ENCODE data around the gene NFIX. TPM values are rescaled to one million over a fixed set of nuclear protein-coding genes. Genes with fewer than 3 reads are reported as not detected.
A peak's percentile ranks its signal among the peaks of the same experiment; 100 is the strongest.
"Not testable (repeated sequence)": the region's sequence is repeated elsewhere in the genome, so short reads cannot be mapped to it uniquely, and the experiment has no call there.

Gene NFIX
- total RNA-seq, 2 donors from 2014 or later: 16.9 to 26.7 TPM

GRCh38 chr19:12952488-12953137, 42.7 kb upstream of the NFIX start:
- Histone ChIP-seq H3K36me3 (replicated peaks in 1 of 2; ENCODE audit: insufficient read depth in 1 of 2, low read depth in 2 of 2) (peaks cover 8 to 31% of the 10 kb centered on the region in 2 donors), H3K4me3 (no peak overlapping the region), H3K27me3 (no peaks in the 10 kb centered on the region), H3K4me1 (peaks cover 45% of the 10 kb centered on the region), H3K9me3 (no peaks in the 10 kb centered on the region), H3K27ac (peak overlapping the region in 2 of 4 donors; percentile 10 to 52)
- intact Hi-C loops (cut with DNase I): no loop called here
- ATAC-seq: no peak
- whole genome bisulfite sequencing, 2 donors: 53 to 60% methylated on average over 5 to 12 of the region's 12 CpGs
- no peak for DNase-seq
- TF ChIP-seq CTCF (IDR thresholded peaks at IDR 0.05) (no peak), POLR2A (IDR thresholded peaks at IDR 0.05) (no peak)

GRCh38 chr19:12953138-12953798, 42.0 kb upstream of the NFIX start:
- peaks cover 8 to 28% of the 10 kb centered on the region in 2 donors for H3K36me3 ChIP-seq (replicated peaks in 1 of 2; ENCODE audit: insufficient read depth in 1 of 2, low read depth in 2 of 2)
- H3K27ac ChIP-seq: peak overlapping the region in 2 of 4 donors; percentile 10 to 52
- no peaks in the 10 kb centered on the region for H3K9me3 ChIP-seq
- DNase-seq (no peak), ATAC-seq (no peak)
- no peaks in the 10 kb centered on the region for H3K27me3 ChIP-seq
- H3K4me3 ChIP-seq: no peak overlapping the region
- H3K4me1 ChIP-seq: peaks cover 39% of the 10 kb centered on the region
- intact Hi-C loops (cut with DNase I): no loop called here
- WGBS, 2 donors: 44 to 53% methylated on average over 7 to 10 of the region's 11 CpGs
- no peak for TF ChIP-seq POLR2A (IDR thresholded peaks at IDR 0.05)
- TF ChIP-seq CTCF (IDR thresholded peaks at IDR 0.05): no peak

GRCh38 chr19:12953799-12954611, 41.3 kb upstream of the NFIX start:
- Histone ChIP-seq H3K4me3 (no peak overlapping the region), H3K9me3 (no peaks in the 10 kb centered on the region), H3K27ac (peak overlapping the region in 1 of 4 donors; percentile 0), H3K36me3 (replicated peaks in 1 of 2; ENCODE audit: insufficient read depth in 1 of 2, low read depth in 2 of 2) (peaks cover 1 to 20% of the 10 kb centered on the region in 2 donors), H3K4me1 (peaks cover 38% of the 10 kb centered on the region), H3K27me3 (no peaks in the 10 kb centered on the region)
- WGBS, 2 donors: 59 to 66% methylated on average over 11 to 12 of the region's 12 CpGs
- intact Hi-C loops (cut with DNase I): no loop called here
- ATAC-seq (no peak), DNase-seq (no peak)
- no peak for TF ChIP-seq CTCF (IDR thresholded peaks at IDR 0.05)
- TF ChIP-seq POLR2A (IDR thresholded peaks at IDR 0.05): no peak

- no peak for ATAC-seq
- 39% methylated on average over 1 of the region's 1 CpG; no CpG with 5 or more reads in 1 of the 2 donors for WGBS, 2 donors
Measured at GRCh38 chr19:12954612-12954962, 40.7 kb upstream of the NFIX start.

GRCh38 chr19:12955575-12955974, 39.7 kb upstream of the NFIX start:
- H3K9me3 ChIP-seq; H3K36me3 ChIP-seq (replicated peaks in 1 of 2; ENCODE audit: insufficient read depth in 1 of 2, low read depth in 2 of 2); H3K4me3 ChIP-seq; ATAC-seq; H3K27me3 ChIP-seq; intact Hi-C loops (cut with DNase I); DNase-seq: not testable (repeated sequence)
- Histone ChIP-seq H3K27ac (peak overlapping the region in 1 of 4 donors; percentile 12), H3K4me1 (peaks cover 38% of the 10 kb centered on the region)
- WGBS, 2 donors: 87 to 100% methylated on average over 5 to 9 of the region's 9 CpGs

More at GRCh38 chr19:12954612-12954962, 40.7 kb upstream of the NFIX start:
- Histone ChIP-seq H3K36me3 (replicated peaks in 1 of 2; ENCODE audit: insufficient read depth in 1 of 2, low read depth in 2 of 2) (peaks cover 0 to 16% of the 10 kb centered on the region in 2 donors), H3K4me1 (peaks cover 38% of the 10 kb centered on the region), H3K9me3 (no peaks in the 10 kb centered on the region), H3K27me3 (no peaks in the 10 kb centered on the region), H3K4me3 (no peak overlapping the region), H3K27ac (peak overlapping the region in 1 of 4 donors; percentile 0)
- DNase-seq: no peak
- intact Hi-C loops (cut with DNase I): no loop called here
- TF ChIP-seq CTCF (IDR thresholded peaks at IDR 0.05) (no peak), POLR2A (IDR thresholded peaks at IDR 0.05) (no peak)

Data from body of pancreas (tissue), 4 donors.